K562 (cell line): ENCODE results near the gene PMF1. TPM values are rescaled to one million over a fixed set of nuclear protein-coding genes. Genes with fewer than 3 reads are reported as not detected.
A peak's percentile ranks its signal among the peaks of the same experiment; 100 is the strongest.

ENCODE experiments used
- DMBX1 ChIP-seq: fragments of 250-450 bp; sonication (Bioruptor Pico); IDR thresholded peaks from 2 replicates; pipeline ENCODE4 v1.8.0; 2022; ENCODE audit warnings: inconsistent platforms, mild to moderate bottlenecking, moderate library complexity, borderline replicate concordance
- ELF1 ChIP-seq: fragments of 200-800 bp; sonication (Bioruptor generic); IDR thresholded peaks from 2 replicates; pipeline ENCODE4 v1.6.1; 2016; ENCODE audit warnings: missing genetic modification characterization, missing compliant biosample characterization
- ETV1 ChIP-seq: fragments of 450-650 bp; conservative IDR thresholded peaks from 2 replicates; pipeline ENCODE4 v1.6.1; 2016; ENCODE audit warnings: missing genetic modification characterization, control low read depth, low read depth, missing compliant biosample characterization
- LCOR ChIP-seq: sonication (generic); formaldehyde crosslinking; IDR thresholded peaks from 2 replicates; pipeline ENCODE4 v1.8.0; 2022; ENCODE audit warnings: mild to moderate bottlenecking, missing genetic modification reagents
- MTA3 ChIP-seq: fragments of 450-650 bp; formaldehyde crosslinking; IDR thresholded peaks from 2 replicates; pipeline ENCODE4 v1.6.1; 2017; ENCODE audit warnings: mild to moderate bottlenecking, borderline replicate concordance
- MYC ChIP-seq, 2 experiments: fragments of 250-450 bp in 1 of 2; sonication (Bioruptor Pico) in 1 of 2; IDR thresholded peaks; 2 replicates each; pipeline versions ENCODE4 v1.5.1 to v1.6.1; 2012 to 2021; ENCODE audit warnings: low read depth in 2 of 2, borderline replicate concordance in 1 of 2, improper control_type of control experiment in 1 of 2, low read length in 1 of 2, mild to moderate bottlenecking in 1 of 2, moderate library complexity in 1 of 2
- POLR2A ChIP-seq: fragments of 450-650 bp; conservative IDR thresholded peaks from 2 replicates; pipeline ENCODE4 v1.6.1; 2016
- POLR3A ChIP-seq: IDR thresholded peaks from 2 replicates; pipeline ENCODE4 v1.6.1; 2011; ENCODE audit warnings: borderline replicate concordance, mild to moderate bottlenecking, moderate library complexity; ENCODE audit not compliant: insufficient read length, insufficient read depth; ENCODE audit errors: extremely low read depth
- PYGO2 ChIP-seq: fragments of 450-650 bp; IDR thresholded peaks from 2 replicates; pipeline ENCODE4 v1.6.1; 2016; ENCODE audit warnings: mild to moderate bottlenecking, missing genetic modification characterization, moderate library complexity, missing compliant biosample characterization
- RBFOX2 ChIP-seq: fragments of 200-400 bp; formaldehyde crosslinking; IDR thresholded peaks from 2 replicates; pipeline ENCODE4 v1.6.1; 2017; ENCODE audit warnings: low read depth, mild to moderate bottlenecking, low read length, moderate library complexity
- RBM17 ChIP-seq: fragments of 200-400 bp; formaldehyde crosslinking; IDR thresholded peaks from 2 replicates; pipeline ENCODE4 v1.6.1; 2017; ENCODE audit warnings: low read depth, mild to moderate bottlenecking, low read length, borderline replicate concordance
- SMARCE1 ChIP-seq: fragments of 450-650 bp; IDR thresholded peaks from 2 replicates; pipeline ENCODE4 v1.7.1; 2016; ENCODE audit warnings: mild to moderate bottlenecking
- TRIM28 ChIP-seq: fragments of 450-650 bp; IDR thresholded peaks from 2 replicates; pipeline ENCODE4 v1.6.1; 2017
- ZNF12 ChIP-seq: sonication (generic); formaldehyde crosslinking; IDR thresholded peaks from 2 replicates; pipeline ENCODE4 v1.4.0; 2020; ENCODE audit warnings: mild to moderate bottlenecking, missing genetic modification reagents
- ZNF707 ChIP-seq: fragments of 250-450 bp; sonication (Bioruptor Pico); conservative IDR thresholded peaks from 2 replicates; pipeline ENCODE4 v1.8.0; 2022; ENCODE audit warnings: inconsistent platforms, mild to moderate bottlenecking, moderate library complexity
- ZNF764 ChIP-seq: fragments of 250-450 bp; sonication (Bioruptor Pico); IDR thresholded peaks from 2 replicates; pipeline ENCODE4 v1.4.0; 2020; ENCODE audit warnings: low read depth, mild to moderate bottlenecking, moderate library complexity
- polyA plus RNA-seq, 8 experiments: library from polyadenylated mRNA; depleted of rRNA in 4 of 8; stranded (reverse) in 5 of 8; unstranded in 3 of 8; fragments of >200 nt; fragmentation: Nextera tagmentation in 2 of 8; fragmentation: Illumina TruSeq in 1 of 8; extraction: Ambion mirVana in 2 of 8; extraction: Trizol in 1 of 8; gene quantifications; 2 replicates each; pipeline versions ENCODE4 v1.2.1 to v1.2.3, GENCODE V29; 2011 to 2014; ENCODE audit warnings: inconsistent platforms in 1 of 8, missing spikeins in 1 of 8
- total RNA-seq, 7 experiments: library from RNA; depleted of rRNA in 6 of 7; stranded (reverse); fragments of >200 nt in 6 of 7; fragmentation: Illumina TruSeq in 2 of 7; extraction: Trizol in 2 of 7; gene quantifications; 2 replicates each; pipeline versions ENCODE4 v1.2.1 to v1.2.3, GENCODE V29; 2011 to 2021; ENCODE audit warnings: low replicate concordance in 1 of 7
- TF ChIP-seq, protein P1 (sequence below): sonication (generic); formaldehyde crosslinking; IDR thresholded peaks from 2 replicates; pipeline ENCODE4 v1.8.0; 2022; ENCODE audit warnings: mild to moderate bottlenecking, missing genetic modification reagents, borderline replicate concordance
- TF ChIP-seq, protein P2 (sequence below): sonication (generic); formaldehyde crosslinking; IDR thresholded peaks from 2 replicates; pipeline ENCODE4 v1.8.1; 2023; ENCODE audit warnings: missing genetic modification reagents, mild to moderate bottlenecking, borderline replicate concordance

PMF1 gene
- total and polyA plus RNA-seq, 9 of the 15 experiments (the other 6 are each of a cell fraction or from before 2014, with no cell fraction given) = 9.4 to 92.9 (median 71.0) TPM

DNA sequence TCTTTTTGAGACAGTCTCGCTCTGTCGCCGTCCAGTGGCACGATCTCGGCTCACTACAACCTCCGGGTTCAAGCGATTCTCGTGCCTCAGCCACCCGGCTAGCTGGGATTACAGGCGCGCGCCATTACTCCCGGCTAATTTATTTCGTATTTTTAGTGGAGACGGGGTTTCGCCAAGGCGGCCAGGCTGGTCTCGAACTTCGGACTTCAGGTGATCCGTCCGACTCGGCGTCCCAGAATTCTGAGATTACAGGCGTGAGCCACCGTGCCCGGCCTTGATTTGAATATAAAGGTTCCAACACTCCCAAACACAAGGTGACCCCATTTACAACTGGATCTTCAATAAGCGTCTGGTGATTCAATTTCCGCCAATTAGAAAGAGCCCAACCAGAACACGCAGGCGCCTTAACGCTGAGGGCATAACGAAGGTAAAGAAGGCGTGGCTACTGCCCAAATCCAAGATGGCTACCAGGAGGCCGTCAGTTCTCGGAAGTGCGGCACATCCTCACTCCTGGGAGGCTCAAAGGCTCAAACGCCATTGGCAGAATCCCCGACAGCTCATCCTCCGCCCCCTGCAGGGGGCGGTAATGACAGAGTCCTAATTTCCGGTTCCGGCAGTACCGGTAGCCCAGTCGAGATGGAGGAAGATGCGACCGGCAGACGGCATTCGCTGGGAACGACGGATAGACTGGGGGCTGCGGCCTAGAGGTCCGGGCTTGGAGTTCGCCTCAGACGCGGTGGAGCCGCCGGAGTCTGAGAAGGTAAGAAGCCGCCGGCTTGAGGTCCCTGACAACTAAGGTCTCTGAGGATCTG, 19.1 kb upstream of the PMF1 start, which contains the start of gene SLC25A44 (continued):
- TF ChIP-seq ZNF764 (CRISPR knock-in tag) = no peak
- peak; percentile 59 for TF ChIP-seq TRIM28
- no peak for TF ChIP-seq PYGO2 (tag)
- TF ChIP-seq POLR2A = peak; percentile 90
- TF ChIP-seq MTA3 = peak; percentile 44; the same call in 1 of the 2 replicates
- no peak for TF ChIP-seq SMARCE1
- TF ChIP-seq ELF1 (tag) = peak; percentile 94
- TF ChIP-seq RBFOX2 = peak; percentile 89
- no peak for TF ChIP-seq DMBX1 (CRISPR knock-in tag)
- peak; percentile 70 for TF ChIP-seq ETV1 (tag)
- peak; percentile 62 for TF ChIP-seq MYC (IDR thresholded peaks at IDR 0.05; ENCODE audit: low read depth, low read length)
- no peak for TF ChIP-seq MYC (CRISPR knock-in tag; IDR thresholded peaks at IDR 0.05; ENCODE audit: borderline replicate concordance, low read depth)
- no peak for TF ChIP-seq RBM17
- peak; percentile 25 for TF ChIP-seq LCOR
- TF ChIP-seq POLR3A = peak; percentile 42
- TF ChIP-seq ZNF12 (CRISPR knock-in tag) = 0 out of 2 replicates have a peak, but pooled peaks have one; percentile 8
- TF ChIP-seq, protein P1, sequence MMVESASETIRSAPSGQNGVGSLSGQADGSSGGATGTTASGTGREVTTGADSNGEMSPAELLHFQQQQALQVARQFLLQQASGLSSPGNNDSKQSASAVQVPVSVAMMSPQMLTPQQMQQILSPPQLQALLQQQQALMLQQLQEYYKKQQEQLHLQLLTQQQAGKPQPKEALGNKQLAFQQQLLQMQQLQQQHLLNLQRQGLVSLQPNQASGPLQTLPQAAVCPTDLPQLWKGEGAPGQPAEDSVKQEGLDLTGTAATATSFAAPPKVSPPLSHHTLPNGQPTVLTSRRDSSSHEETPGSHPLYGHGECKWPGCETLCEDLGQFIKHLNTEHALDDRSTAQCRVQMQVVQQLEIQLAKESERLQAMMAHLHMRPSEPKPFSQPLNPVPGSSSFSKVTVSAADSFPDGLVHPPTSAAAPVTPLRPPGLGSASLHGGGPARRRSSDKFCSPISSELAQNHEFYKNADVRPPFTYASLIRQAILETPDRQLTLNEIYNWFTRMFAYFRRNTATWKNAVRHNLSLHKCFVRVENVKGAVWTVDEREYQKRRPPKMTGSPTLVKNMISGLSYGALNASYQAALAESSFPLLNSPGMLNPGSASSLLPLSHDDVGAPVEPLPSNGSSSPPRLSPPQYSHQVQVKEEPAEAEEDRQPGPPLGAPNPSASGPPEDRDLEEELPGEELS (CRISPR knock-in tag) = 0 out of 2 replicates have a peak, but pooled peaks have one; percentile 17
- TF ChIP-seq, protein P2, sequence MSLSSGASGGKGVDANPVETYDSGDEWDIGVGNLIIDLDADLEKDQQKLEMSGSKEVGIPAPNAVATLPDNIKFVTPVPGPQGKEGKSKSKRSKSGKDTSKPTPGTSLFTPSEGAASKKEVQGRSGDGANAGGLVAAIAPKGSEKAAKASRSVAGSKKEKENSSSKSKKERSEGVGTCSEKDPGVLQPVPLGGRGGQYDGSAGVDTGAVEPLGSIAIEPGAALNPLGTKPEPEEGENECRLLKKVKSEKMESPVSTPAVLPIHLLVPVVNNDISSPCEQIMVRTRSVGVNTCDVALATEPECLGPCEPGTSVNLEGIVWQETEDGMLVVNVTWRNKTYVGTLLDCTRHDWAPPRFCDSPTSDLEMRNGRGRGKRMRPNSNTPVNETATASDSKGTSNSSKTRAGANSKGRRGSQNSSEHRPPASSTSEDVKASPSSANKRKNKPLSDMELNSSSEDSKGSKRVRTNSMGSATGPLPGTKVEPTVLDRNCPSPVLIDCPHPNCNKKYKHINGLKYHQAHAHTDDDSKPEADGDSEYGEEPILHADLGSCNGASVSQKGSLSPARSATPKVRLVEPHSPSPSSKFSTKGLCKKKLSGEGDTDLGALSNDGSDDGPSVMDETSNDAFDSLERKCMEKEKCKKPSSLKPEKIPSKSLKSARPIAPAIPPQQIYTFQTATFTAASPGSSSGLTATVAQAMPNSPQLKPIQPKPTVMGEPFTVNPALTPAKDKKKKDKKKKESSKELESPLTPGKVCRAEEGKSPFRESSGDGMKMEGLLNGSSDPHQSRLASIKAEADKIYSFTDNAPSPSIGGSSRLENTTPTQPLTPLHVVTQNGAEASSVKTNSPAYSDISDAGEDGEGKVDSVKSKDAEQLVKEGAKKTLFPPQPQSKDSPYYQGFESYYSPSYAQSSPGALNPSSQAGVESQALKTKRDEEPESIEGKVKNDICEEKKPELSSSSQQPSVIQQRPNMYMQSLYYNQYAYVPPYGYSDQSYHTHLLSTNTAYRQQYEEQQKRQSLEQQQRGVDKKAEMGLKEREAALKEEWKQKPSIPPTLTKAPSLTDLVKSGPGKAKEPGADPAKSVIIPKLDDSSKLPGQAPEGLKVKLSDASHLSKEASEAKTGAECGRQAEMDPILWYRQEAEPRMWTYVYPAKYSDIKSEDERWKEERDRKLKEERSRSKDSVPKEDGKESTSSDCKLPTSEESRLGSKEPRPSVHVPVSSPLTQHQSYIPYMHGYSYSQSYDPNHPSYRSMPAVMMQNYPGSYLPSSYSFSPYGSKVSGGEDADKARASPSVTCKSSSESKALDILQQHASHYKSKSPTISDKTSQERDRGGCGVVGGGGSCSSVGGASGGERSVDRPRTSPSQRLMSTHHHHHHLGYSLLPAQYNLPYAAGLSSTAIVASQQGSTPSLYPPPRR = no peak
- no peak for TF ChIP-seq ZNF707 (CRISPR knock-in tag)
